Lung (tissue), 12 donors: ENCODE results near the gene MAGI2. TPM values are rescaled to one million over a fixed set of nuclear protein-coding genes. Genes with fewer than 3 reads are reported as not detected.

Experiments
- ATAC-seq: fragments of 200-7000 bp; cut with Tn5 transposase; one replicate; pipeline ENCODE4 v1.9.1; 2020; ENCODE audit warnings: moderate number of reproducible peaks; ENCODE audit not compliant: insufficient read depth, low FRiP score
- DNase-seq, 3 donors: peaks; one replicate each; pipeline ENCODE4 v3.0.0-alpha.2; 2013 to 2017
- H3K27ac ChIP-seq, 2 donors: one replicate each; pipeline ENCODE4 v1.5.1; 2013; ENCODE audit warnings: mild to moderate bottlenecking in 2 of 2, moderate library complexity in 2 of 2, control low read depth in 1 of 2, inconsistent platforms in 1 of 2, low read depth in 1 of 2, low read length in 1 of 2
- H3K27me3 ChIP-seq, 3 donors: one replicate each; pipeline ENCODE4 v1.5.1; 2013; ENCODE audit warnings: low read length in 2 of 3; ENCODE audit not compliant: control insufficient read depth in 3 of 3, insufficient read depth in 3 of 3
- H3K36me3 ChIP-seq, 4 donors: one replicate each; pipeline ENCODE4 v1.5.1; 2013; ENCODE audit warnings: low read length in 4 of 4, mild to moderate bottlenecking in 1 of 4, moderate library complexity in 1 of 4; ENCODE audit not compliant: control insufficient read depth in 4 of 4, insufficient read depth in 4 of 4
- H3K4me1 ChIP-seq, 5 donors: one replicate each; pipeline ENCODE4 v1.5.1; 2013; ENCODE audit warnings: low read length in 5 of 5, mild to moderate bottlenecking in 2 of 5, moderate library complexity in 1 of 5; ENCODE audit not compliant: control insufficient read depth in 5 of 5, insufficient read depth in 5 of 5
- H3K4me3 ChIP-seq: one replicate; pipeline ENCODE4 v1.5.1; 2013; ENCODE audit warnings: mild to moderate bottlenecking, control low read depth, moderate library complexity
- H3K9ac ChIP-seq, 2 donors: one replicate each; pipeline ENCODE4 v1.5.1; 2013; ENCODE audit warnings: low read length in 2 of 2, control low read depth in 1 of 2; ENCODE audit not compliant: insufficient read depth in 1 of 2
- H3K9me3 ChIP-seq, 4 donors: one replicate each; pipeline ENCODE4 v1.5.1; 2013; ENCODE audit warnings: low read length in 3 of 4, mild to moderate bottlenecking in 1 of 4, moderate library complexity in 1 of 4; ENCODE audit not compliant: control insufficient read depth in 4 of 4, insufficient read depth in 3 of 4
- CTCF ChIP-seq: IDR thresholded peaks from 2 replicates; pipeline ENCODE4 v1.5.1; 2012; ENCODE audit warnings: mild to moderate bottlenecking; ENCODE audit errors: control extremely low read depth, extremely low read depth
- WGBS, 2 donors: extraction: QIAGEN DNeasy Blood & Tissue Kit; methylation state at CpG; one replicate each; pipeline ENCODE4 v1.1.7; 2013; 5-methylcytosine and 5-hydroxymethylcytosine counted together
- polyA plus RNA-seq, 2 donors: library from polyadenylated mRNA; stranded (reverse); fragments of 200-250 nt; gene quantifications; one replicate each; pipeline ENCODE4 v1.2.1, GENCODE V29; 2013
- total RNA-seq, 2 donors: library from RNA; depleted of rRNA in 1 of 2; stranded (reverse); fragments of >200 nt in 1 of 2; gene quantifications; one replicate each; pipeline ENCODE4 v1.2.1, GENCODE V29; 2014 to 2021
- donor health status: control.
- donor health status: control.
- donor health status: Bipolar disorder and iron deficiency.
- donor health status: healthy.
- donor health status: DM: yes; HTN: yes; CAD: no.

MAGI2 gene
- total and polyA plus RNA-seq, 4 donors = 0.94 to 18.0 (median 5.3) TPM

- no peak overlapping the region for H3K4me3 ChIP-seq
- ATAC-seq = no peak
Measured at GRCh38 chr7:79291498-79291865, 162.0 kb downstream of the MAGI2 start.

GRCh38 chr7:79290841-79291497 lies 162.5 kb downstream of the MAGI2 start:
- ATAC-seq = no peak

More at GRCh38 chr7:79291498-79291865, 162.0 kb downstream of the MAGI2 start:
- TF ChIP-seq CTCF = no peak
- DNase-seq = no peak
- no peaks in the 10 kb centered on the region for H3K36me3 ChIP-seq
- H3K27me3 ChIP-seq = no peaks in the 10 kb centered on the region
- H3K27ac ChIP-seq = no peak overlapping the region
- H3K9ac ChIP-seq = no peak overlapping the region
- no peaks in the 10 kb centered on the region for H3K4me1 ChIP-seq
- no peaks in the 10 kb centered on the region for H3K9me3 ChIP-seq

GRCh38 chr7:79290398-79290797 lies 163.1 kb downstream of the MAGI2 start:
- TF ChIP-seq CTCF = no peak
- H3K27ac ChIP-seq = no peak overlapping the region
- WGBS, 2 donors = 94 to 97% methylated on average over 3 of the region's 3 CpGs
- no peaks in the 10 kb centered on the region for H3K4me1 ChIP-seq
- DNase-seq (no peak), ATAC-seq (no peak)
- H3K4me3 ChIP-seq = no peak overlapping the region
- no peak overlapping the region for H3K9ac ChIP-seq
- no peaks in the 10 kb centered on the region for H3K27me3 ChIP-seq
- no peaks in the 10 kb centered on the region for H3K36me3 ChIP-seq
- no peaks in the 10 kb centered on the region for H3K9me3 ChIP-seq

More at GRCh38 chr7:79290841-79291497, 162.5 kb downstream of the MAGI2 start:
- DNase-seq = no peak
- H3K9me3 ChIP-seq = no peaks in the 10 kb centered on the region
- no peak overlapping the region for H3K4me3 ChIP-seq
- 82 to 89% methylated on average over 4 of the region's 4 CpGs for WGBS, 2 donors
- H3K4me1 ChIP-seq = no peaks in the 10 kb centered on the region
- no peaks in the 10 kb centered on the region for H3K36me3 ChIP-seq
- no peak overlapping the region for H3K9ac ChIP-seq
- H3K27me3 ChIP-seq = no peaks in the 10 kb centered on the region
- TF ChIP-seq CTCF = no peak
- no peak overlapping the region for H3K27ac ChIP-seq

GRCh38 chr7:79288655-79289054 lies 164.8 kb downstream of the MAGI2 start:
- H3K36me3 ChIP-seq = no peaks in the 10 kb centered on the region
- DNase-seq (no peak), ATAC-seq (no peak)
- no peak overlapping the region for H3K27ac ChIP-seq
- 70 to 81% methylated on average over 5 of the region's 5 CpGs for whole genome bisulfite sequencing, 2 donors
- H3K4me1 ChIP-seq = no peaks in the 10 kb centered on the region
- no peaks in the 10 kb centered on the region for H3K27me3 ChIP-seq
- no peak overlapping the region for H3K9ac ChIP-seq
- H3K4me3 ChIP-seq = no peak overlapping the region
- H3K9me3 ChIP-seq = no peaks in the 10 kb centered on the region
- no peak for TF ChIP-seq CTCF
